ENCODE data around the gene POR. TPM values are rescaled to one million over a fixed set of nuclear protein-coding genes. Genes with fewer than 3 reads are reported as not detected.
A peak's percentile ranks its signal among the peaks of the same experiment; 100 is the strongest.

POR gene
- total and polyA plus RNA-seq, 2 of the 13 experiments (the other 11 are each of a cell fraction or from before 2014, with no cell fraction given), result 145 to 266 TPM

DNA sequence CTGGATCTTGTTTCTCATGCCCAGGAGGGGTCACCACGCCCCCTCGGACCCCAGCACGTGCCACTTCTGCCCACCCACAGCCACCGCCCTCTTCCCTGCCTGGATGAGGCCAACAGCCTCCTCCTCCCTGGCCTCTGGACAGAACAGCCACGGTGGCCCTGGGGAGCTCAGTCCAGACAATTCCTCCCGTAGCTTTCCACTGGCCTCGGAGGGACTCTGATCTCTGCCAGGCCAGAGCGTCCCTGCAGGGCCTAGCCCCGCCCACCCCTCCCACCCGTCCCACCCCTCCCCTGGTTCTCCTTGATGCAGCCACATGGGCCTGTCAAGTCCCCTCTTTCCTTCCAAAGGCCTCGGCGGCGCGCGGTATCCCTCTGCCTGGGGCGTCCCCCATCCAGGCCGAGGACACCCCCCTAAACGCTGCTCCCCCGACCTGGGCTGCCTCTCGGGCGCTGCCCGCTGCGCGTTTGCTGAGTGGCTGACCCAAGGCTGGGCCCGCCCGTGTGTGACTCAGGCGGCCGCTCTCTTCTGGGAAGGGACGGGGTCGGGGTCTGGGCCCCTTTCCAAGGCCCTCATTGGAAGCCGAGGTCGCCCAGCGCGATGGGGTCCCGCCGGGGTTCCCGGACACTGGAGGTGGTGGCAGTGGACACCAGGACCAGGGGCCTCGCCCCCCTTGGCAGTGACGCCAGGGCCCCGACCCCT, 78.9 kb downstream of the POR start:
- intact Hi-C loops (cut with micrococcal nuclease; ENCODE audit: unreplicated experiment), result loop anchor here (2.0 kb wide), 1 partner anchor 73 kb away; no protein-coding TSS in a partner anchor
- TF ChIP-seq ZNF616 (CRISPR knock-in tag; IDR thresholded peaks at IDR 0.05; ENCODE audit: low read depth), result 0 out of 2 replicates have a peak, but pooled peaks have one; percentile 27
- TF ChIP-seq ZNF264 (CRISPR knock-in tag; IDR thresholded peaks at IDR 0.05), result 0 out of 2 replicates have a peak, but pooled peaks have one; percentile 15
- 0 out of 2 replicates have a peak, but pooled peaks have one; percentile 15 for TF ChIP-seq ZFP90 (CRISPR knock-in tag; IDR thresholded peaks at IDR 0.05; ENCODE audit: borderline replicate concordance)
- TF ChIP-seq AKAP8 (CRISPR knock-in tag; IDR thresholded peaks at IDR 0.05), result peak; percentile 86
- TF ChIP-seq ZNF331 (CRISPR knock-in tag; IDR thresholded peaks at IDR 0.05), result peak; percentile 97
- no peak for TF ChIP-seq SRF (IDR thresholded peaks at IDR 0.05; ENCODE audit: low read depth, low read length)
- peak; percentile 52 for TF ChIP-seq ARID5B (CRISPR knock-in tag; IDR thresholded peaks at IDR 0.05)
- TF ChIP-seq NFYC (CRISPR knock-in tag; IDR thresholded peaks at IDR 0.05), result no peak
- peak; percentile 40; the same call in 1 of the 2 replicates for TF ChIP-seq ZFX (CRISPR knock-in tag; IDR thresholded peaks at IDR 0.05; ENCODE audit: low read depth)
- TF ChIP-seq, protein P1, sequence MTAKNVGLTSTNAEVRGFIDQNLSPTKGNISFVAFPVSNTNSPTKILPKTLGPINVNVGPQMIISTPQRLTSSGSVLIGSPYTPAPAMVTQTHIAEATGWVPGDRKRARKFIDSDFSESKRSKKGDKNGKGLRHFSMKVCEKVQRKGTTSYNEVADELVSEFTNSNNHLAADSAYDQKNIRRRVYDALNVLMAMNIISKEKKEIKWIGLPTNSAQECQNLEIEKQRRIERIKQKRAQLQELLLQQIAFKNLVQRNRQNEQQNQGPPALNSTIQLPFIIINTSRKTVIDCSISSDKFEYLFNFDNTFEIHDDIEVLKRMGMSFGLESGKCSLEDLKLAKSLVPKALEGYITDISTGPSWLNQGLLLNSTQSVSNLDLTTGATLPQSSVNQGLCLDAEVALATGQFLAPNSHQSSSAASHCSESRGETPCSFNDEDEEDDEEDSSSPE (CRISPR knock-in tag; IDR thresholded peaks at IDR 0.05), result peak; percentile 44; the same call in 1 of the 2 replicates
- TF ChIP-seq, protein P2, sequence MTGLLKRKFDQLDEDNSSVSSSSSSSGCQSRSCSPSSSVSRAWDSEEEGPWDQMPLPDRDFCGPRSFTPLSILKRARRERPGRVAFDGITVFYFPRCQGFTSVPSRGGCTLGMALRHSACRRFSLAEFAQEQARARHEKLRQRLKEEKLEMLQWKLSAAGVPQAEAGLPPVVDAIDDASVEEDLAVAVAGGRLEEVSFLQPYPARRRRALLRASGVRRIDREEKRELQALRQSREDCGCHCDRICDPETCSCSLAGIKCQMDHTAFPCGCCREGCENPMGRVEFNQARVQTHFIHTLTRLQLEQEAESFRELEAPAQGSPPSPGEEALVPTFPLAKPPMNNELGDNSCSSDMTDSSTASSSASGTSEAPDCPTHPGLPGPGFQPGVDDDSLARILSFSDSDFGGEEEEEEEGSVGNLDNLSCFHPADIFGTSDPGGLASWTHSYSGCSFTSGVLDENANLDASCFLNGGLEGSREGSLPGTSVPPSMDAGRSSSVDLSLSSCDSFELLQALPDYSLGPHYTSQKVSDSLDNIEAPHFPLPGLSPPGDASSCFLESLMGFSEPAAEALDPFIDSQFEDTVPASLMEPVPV (CRISPR knock-in tag; IDR thresholded peaks at IDR 0.05), result peak; percentile 13; the same call in 1 of the 2 replicates
- no peak for TF ChIP-seq ZNF878 (CRISPR knock-in tag; IDR thresholded peaks at IDR 0.05)
- TF ChIP-seq FOXK2 (IDR thresholded peaks at IDR 0.05), result 0 out of 2 replicates have a peak, but pooled peaks have one; percentile 38
- peak; percentile 2; the same call in 1 of the 2 replicates for TF ChIP-seq ZNF484 (CRISPR knock-in tag; IDR thresholded peaks at IDR 0.05; ENCODE audit: borderline replicate concordance, low read depth)
- TF ChIP-seq KLF11 (CRISPR knock-in tag; IDR thresholded peaks at IDR 0.05), result no peak
- peak; percentile 52; the same call in 1 of the 2 replicates for TF ChIP-seq ZFP82 (CRISPR knock-in tag; IDR thresholded peaks at IDR 0.05; ENCODE audit: borderline replicate concordance)
- TF ChIP-seq SCMH1 (CRISPR knock-in tag; IDR thresholded peaks at IDR 0.05; ENCODE audit: borderline replicate concordance), result no peak
- TF ChIP-seq MYC (CRISPR knock-in tag; IDR thresholded peaks at IDR 0.05; ENCODE audit: borderline replicate concordance), result peak; percentile 84; the same call in 1 of the 2 replicates

More for the DNA sequence above, 78.9 kb downstream of the POR start:
- Histone ChIP-seq H4K20me1 (ENCODE audit: insufficient read depth, low read length) (no peaks in the 10 kb centered on the region), H3K79me2 (ENCODE audit: insufficient read depth, low read length) (peaks cover 2% of the 10 kb centered on the region), H3K4me3 (replicated peaks in 1 of 3; ENCODE audit: insufficient read depth in 1 of 3, low read depth in 2 of 3, low read length in 3 of 3) (peak overlapping the region; percentile 88 to 98 (median 91)), H3K9me3 (ENCODE audit: low read length) (no peaks in the 10 kb centered on the region), H3K27ac (ENCODE audit: extremely low read length, insufficient read depth, low read length) (peak overlapping the region; percentile 97), H3K27me3 (ENCODE audit: control insufficient read depth in 1 of 2, insufficient read depth in 2 of 2, low read length in 2 of 2) (no peaks in the 10 kb centered on the region), H3K4me2 (ENCODE audit: low read depth, low read length) (peak overlapping the region; percentile 84), H3K36me3 (replicated peaks in 1 of 2; ENCODE audit: control insufficient read depth in 1 of 2, insufficient read depth in 2 of 2, low read length in 2 of 2) (peaks cover 0 to 11% of the 10 kb centered on the region in 2 experiments; a peak in 2 of 5 replicates), H2AFZ (ENCODE audit: low read length) (no peak overlapping the region), H3K4me1 (ENCODE audit: insufficient read depth, low read length) (peaks cover 38% of the 10 kb centered on the region), H3K9ac (ENCODE audit: insufficient read depth, low read depth, low read length) (peak overlapping the region; percentile 87)
- in situ Hi-C loops (cut with HindIII; ENCODE audit: extremely low pct_ligation_motif_present, low pct_unique_long_range_greater_than_20kb), result no loop called here
- BruUV-seq (replicated peaks), result no TSS peak
- FAIRE-seq (peak; percentile 68), DNase-seq (ENCODE audit: low spot score) (peak; percentile 90), ATAC-seq (peak; percentile 73)
- ChIA-PET POLR2A (interaction anchor here (0.7 to 2.9 kb wide), 15 partner anchors 9 to 127 kb away, joined by 3 to 26 read pairs (median 5); partner anchors contain the start of genes MDH2, POR and STYXL1), CTCF (ENCODE audit: low intra/inter-chr PET ratio, low total read pairs) (no interaction called here)
- 0% methylated on average over 11 of the region's 40 CpGs for WGBS (ENCODE audit: low lambda C conversion rate)
